Activated T-helper 1 cell treated with anti-CD3 and anti-CD28 coated beads, Interleukin-2, amount 50 U/mL, for 16 hours (primary cell): ENCODE results near the gene FZD10.

Experiments used
- DNase-seq, 2 donors: peaks; one replicate each; pipeline ENCODE4 v3.0.0-alpha.2; 2020; ENCODE audit warnings: low read depth in 1 of 2, low spot score in 1 of 2

The FZD10 gene

DNA sequence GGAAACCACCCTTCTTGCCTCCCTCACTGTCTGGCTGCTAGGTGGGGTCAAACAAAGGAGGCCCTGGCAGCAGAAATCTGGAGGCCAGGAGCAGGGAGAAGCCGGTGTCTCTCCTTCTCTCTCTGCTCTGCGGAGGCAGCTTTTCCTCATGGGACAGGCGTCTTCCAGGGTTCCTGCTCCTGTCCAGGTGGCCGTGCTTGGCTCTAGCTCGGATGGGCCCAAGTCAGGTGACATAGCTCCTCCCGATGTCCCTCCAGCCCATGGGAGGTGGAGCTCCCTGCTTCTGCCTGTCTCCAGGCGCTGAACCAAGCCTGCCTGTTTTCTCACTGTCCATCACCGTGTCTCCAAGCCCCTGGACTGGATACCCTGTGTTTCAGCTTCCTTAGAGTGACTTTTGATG lies 30.5 kb upstream of the FZD10 start:
- DNase-seq, result no peak

DNA sequence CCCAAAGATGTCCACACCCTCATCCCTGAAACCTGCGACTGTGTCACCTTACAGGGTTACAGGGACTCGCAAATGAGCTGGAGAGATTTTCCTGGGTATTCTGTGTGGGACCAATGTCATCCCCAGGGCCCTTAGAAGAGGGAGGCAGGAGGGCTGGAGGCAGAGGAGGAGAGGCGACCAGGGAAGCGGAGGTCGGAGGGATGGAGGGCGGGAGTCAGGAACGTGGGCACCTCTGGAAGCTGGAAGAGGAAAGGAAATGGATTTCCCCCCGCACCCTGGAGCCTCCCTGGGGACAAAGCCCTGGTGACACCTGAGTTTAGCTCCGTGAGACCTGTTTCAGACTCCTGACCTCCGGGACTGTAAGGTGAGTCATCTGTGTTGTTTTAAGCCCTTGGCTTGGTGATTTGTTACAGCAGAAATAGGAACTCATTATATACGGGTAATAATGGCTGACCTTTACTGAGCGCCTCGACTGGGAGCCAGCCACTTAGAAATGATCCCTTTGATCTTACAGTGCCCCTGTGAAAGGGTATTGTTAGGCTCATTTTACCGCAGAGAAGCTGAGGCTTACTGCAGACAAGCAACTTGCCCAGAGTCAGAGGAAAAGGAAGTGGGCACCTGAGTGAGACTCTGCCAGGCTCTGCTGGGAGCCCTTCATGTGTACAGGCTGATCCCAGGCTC lies 29.3 kb upstream of the FZD10 start:
- DNase-seq, result no peak

DNA sequence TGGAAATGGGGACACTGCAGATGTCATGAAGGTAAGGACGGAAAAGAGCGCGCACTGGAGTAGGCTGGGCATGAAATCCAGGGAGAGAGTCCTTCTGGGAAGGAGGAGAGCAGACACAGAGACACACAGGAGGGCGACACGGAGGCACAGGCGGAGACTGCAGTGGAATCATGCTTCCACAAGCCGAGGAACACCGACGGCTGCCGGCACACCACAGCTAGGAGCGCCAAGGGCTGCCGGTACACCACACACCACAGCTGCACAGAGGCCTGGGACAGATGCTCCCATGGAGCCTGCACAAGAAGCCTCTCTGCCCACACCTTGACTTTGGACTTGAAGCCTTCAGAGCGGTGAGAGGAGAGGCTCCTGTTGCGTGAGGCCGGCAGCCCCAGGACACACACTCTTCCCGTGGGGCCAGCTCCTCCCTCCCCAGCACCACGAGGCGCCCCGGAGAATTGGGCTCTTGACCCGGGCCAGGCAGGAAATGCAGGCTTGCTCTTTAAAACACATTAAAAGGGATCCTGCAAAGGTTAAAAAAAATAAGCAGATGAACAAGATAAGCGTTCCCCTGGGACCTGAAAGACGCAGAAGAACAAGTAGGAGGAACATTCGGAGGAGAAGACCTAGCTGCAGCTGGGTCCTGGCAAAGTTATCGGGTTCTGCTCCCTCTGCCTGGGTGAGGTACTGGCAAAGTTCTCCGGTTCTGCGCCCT lies 28.3 kb upstream of the FZD10 start:
- no peak for DNase-seq

- no peak for DNase-seq
These were observed 27.7 kb upstream of the FZD10 start for GRCh38 chr12:130134563-130134915.

- DNase-seq, result no peak
These were observed 25.7 kb upstream of the FZD10 start for GRCh38 chr12:130136509-130137039.

DNA sequence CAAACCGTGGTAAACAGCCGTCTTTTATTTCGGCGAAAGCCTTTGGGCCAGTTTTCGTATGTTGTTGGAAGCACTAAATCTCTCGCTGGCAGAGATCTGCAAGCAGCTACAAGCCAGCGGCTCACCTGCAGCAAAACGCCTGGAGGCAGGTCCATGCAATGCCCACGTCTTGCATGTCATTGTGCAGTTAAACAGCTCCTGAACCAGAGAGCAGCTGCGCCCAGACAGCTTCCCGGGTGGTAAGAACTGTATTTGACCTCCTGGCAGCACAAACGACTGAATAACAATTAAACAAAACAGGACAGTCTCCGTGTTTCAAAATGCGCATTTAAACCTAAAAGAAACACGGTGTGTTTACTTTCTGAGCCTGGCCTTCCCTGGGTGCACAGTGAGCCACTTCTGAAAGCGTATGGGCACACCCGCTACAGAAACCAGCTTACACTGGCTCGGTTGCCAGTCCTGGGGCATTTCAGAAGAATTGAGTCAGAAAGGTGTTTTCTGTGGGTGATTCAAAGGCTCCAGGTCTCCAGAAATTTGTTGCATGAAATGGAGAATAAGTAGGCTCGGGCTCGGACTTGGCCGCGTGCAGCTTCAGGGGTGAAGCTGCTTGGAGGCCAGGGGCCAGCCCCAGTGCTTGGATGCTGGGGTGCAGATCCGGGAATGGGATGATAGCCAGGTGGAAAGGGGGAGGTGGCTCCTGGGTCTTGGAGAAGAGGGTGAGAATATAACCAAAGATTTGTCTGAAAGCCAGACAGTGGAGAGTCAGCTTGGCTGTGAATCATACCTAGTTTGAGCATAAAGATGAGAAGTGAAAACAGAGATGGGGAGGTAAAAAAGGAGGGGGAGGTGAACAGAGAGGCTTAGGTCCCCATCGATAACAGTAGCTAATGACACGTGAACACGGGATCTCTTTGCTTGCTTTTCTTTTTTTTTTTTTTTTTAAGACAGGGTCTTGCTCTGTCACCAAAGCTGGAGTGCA lies 24.9 kb upstream of the FZD10 start:
- DNase-seq, result no peak

GRCh38 chr12:130138478-130138877 lies 23.8 kb upstream of the FZD10 start:
- no peak for DNase-seq

- no peak for DNase-seq
These were observed 22.5 kb upstream of the FZD10 start for GRCh38 chr12:130139567-130140421.

GRCh38 chr12:130141105-130141504 lies 21.2 kb upstream of the FZD10 start:
- no peak for DNase-seq

- DNase-seq, result no peak
These were observed 20.2 kb upstream of the FZD10 start for GRCh38 chr12:130141901-130142683.

GRCh38 chr12:130142736-130143135 lies 19.5 kb upstream of the FZD10 start:
- DNase-seq, result no peak

DNA sequence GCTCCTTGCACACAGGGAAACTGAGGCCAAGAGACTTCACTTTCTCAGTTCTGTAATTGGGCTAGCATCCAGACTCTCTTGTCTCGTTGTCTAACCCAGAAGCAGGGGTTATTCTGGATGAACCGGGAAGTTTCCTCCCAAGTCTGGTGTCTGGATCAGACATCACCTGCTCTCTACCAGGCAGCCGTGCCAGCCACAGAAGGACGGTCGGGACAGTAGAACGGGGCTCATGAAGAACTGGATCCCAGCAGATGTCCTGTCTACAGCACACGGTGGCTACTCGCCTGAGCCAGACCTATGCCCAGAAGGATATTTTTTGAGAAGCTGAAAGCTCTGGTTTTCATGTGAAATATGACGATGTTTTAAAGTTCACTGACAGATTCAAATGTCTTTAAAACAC lies 19.1 kb upstream of the FZD10 start:
- DNase-seq, result no peak

GRCh38 chr12:130144256-130144655 lies 18.0 kb upstream of the FZD10 start:
- no peak for DNase-seq

GRCh38 chr12:130145731-130146130 lies 16.5 kb upstream of the FZD10 start:
- no peak for DNase-seq

DNA sequence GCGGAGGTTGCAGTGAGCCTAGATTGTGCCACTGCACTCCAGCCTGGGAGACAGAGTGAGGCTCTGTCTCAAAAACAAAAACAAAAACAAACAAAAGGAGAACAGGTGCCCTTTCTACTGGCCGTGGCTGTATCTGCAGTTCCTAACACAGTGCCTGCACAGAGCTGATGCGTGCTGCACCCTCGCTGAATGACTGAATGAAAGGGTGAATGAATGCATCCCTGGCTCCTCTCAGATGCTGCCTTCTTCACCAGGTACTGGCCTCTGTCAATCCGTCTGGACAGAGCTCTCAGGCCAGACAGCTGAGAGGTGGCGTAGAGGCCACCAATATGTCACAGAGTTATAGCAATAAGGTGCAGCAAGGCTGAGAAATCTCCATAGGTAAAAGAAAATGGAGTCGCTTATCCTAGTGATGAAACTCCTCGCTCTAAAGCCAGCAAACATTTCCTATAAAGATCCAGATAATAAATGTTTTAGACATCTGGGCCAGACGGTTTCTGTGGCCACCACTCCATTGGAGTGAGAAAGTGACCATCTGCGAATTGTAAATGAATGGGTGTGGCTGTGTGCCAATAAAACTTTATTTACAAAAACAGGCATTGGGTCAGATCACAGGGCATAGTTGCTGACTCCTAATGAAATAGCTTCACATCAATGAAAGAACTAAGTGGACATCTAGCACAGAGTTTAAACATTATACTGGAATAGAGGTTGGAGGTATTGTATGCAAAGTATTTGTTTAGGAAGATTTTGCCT lies 15.9 kb upstream of the FZD10 start:
- DNase-seq, result no peak

- no peak for DNase-seq
These were observed 14.2 kb upstream of the FZD10 start for GRCh38 chr12:130147875-130148596.

DNA sequence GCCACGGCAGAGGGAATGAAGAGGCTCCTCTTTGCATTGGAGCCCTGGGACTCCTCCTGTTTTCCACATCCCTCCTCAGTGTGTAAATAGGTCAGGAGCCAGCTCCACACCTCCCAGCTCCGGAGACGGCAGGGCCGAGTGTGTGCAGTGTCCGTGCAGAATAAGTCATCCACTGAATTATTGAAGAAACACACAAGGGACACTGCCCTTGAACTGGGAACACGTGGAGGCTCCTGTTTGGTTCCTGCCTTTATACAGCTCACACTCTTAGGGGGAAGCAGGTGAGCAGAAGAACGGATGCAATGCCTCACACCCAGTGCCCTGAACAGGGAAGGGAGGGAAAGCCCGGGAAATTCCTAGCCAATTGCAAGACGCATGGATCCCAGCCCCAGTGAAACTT lies 10.4 kb upstream of the FZD10 start:
- DNase-seq, result no peak

GRCh38 chr12:130152386-130152785 lies 9.9 kb upstream of the FZD10 start:
- DNase-seq, result no peak

DNA sequence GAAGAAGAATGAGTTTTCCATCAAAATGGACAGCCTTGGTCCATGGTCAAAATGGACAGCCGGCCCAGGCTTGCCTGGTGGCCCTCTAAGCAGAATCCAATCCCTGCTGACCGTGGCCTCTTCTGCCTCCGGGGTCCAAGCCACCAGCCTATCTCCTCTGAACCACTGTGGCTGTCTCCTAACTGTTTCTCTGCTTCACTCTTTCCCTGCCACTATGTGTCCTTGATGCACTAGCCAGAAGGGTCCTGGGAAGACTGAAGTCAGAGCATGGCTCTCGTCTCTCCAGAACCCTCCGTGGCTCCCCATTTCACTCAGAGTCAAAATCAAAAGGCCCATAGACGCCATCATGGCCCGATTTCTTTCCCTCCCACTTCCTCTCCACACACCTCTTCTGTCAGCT lies 8.5 kb upstream of the FZD10 start:
- DNase-seq, result no peak
